ENCODE data around the gene ADCY6.
A peak's percentile ranks its signal among the peaks of the same experiment; 100 is the strongest.

Gene ADCY6

GRCh38 chr12:48782457-48783395, 6.2 kb downstream of the ADCY6 start:
- no peak for DNase-seq

- no peak for DNase-seq
These were observed 7.0 kb downstream of the ADCY6 start for GRCh38 chr12:48781750-48782456.

DNA sequence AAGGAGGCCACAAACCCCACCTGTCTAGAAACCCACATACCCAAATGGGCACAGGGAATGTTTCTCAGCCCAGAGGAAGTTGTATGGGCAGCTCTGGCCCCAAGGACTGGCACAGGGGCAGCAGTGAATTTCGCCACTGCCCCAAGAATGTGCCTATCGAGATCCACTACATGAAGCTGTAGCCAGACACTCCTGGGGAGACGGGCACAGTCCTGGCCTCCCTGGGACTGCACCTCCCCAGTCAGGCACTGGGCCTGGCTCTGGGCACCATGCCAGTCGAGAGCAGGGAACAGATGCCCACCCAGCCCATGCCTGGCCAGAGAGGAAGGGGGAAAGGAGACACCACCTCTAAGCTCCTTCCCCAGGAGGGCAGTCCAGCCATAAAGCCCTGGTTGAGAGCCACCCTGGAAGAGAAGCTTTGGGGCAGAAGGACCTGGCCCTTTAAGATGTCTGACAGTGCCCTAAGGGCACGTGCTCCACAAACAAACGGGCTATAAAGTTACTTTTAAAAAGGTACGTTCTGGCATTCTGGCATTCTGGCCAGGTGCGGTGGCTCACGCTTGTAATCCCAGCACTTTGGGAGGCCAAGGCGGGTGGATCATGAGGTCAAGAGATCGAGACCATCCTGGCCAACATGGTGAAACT, 8.4 kb downstream of the ADCY6 start:
- DNase-seq = no peak

DNA sequence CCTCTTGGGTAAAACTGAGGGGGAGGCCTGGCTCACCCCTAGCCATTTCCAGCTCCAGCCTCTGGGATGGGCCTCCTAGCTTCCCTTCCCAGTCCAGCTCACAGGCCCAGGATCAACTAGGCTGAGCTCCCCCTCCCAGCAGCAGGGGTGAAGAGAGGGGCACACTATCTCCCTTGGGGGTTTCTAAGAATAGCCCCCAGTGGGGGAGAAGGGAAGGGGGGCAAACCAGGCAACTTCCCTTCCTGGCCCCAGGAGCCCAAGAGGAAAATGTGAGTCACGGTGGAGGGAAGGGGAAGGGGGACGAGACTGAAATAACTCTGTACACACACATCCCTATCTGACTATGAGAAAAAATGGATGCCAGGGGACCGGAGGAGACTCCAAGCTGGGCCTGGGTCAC, 9.0 kb downstream of the ADCY6 start:
- no peak for DNase-seq

GRCh38 chr12:48777501-48778400, 11.1 kb downstream of the ADCY6 start:
- DNase-seq = no peak

DNA sequence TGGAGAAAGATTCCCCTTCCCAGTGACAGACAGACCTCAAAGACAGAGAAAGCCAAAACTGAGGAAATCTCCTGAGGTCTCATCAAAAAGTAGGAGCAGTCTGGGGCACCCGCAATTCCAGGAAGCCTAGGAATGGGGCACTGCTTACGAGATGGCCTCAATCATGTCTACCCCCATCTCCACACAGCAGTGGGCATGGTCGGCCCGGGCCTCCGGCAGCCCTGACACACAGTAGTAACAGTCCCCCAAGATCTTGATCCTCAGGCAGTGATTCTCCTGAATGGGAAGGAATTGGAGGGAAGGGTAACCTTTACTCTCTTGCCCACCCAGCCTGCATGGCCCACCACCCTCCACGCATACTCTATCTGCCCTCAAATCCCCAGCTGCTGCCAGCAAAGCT, 11.9 kb downstream of the ADCY6 start:
- DNase-seq = no peak

- DNase-seq = no peak
These were observed 12.8 kb downstream of the ADCY6 start for GRCh38 chr12:48775991-48776649.

DNA sequence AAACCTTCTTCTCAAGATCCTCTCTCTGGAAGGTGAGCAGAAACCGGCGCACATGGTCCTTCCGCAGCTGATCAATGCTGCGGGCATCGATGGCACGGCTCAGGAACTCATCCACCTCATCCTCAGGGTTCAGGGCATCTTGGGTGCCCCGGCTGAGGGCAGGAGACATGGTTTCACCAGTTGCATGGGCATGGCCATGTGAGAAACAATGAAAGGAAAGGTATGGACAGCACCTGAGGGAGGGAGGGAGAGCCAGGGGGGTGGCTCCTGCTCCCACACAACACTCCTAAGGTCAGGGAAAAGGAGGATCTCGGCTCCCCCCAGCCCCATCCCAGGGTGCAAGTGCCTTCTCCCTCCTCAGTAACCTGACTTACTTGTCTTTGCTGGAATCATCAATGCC, 13.6 kb downstream of the ADCY6 start:
- DNase-seq = no peak

- DNase-seq = no peak
These were observed 14.4 kb downstream of the ADCY6 start for GRCh38 chr12:48774516-48774915.

- DNase-seq = no peak
These were observed 15.2 kb downstream of the ADCY6 start for GRCh38 chr12:48773686-48774085.

GRCh38 chr12:48771588-48772112, 17.2 kb downstream of the ADCY6 start:
- DNase-seq = no peak

DNA sequence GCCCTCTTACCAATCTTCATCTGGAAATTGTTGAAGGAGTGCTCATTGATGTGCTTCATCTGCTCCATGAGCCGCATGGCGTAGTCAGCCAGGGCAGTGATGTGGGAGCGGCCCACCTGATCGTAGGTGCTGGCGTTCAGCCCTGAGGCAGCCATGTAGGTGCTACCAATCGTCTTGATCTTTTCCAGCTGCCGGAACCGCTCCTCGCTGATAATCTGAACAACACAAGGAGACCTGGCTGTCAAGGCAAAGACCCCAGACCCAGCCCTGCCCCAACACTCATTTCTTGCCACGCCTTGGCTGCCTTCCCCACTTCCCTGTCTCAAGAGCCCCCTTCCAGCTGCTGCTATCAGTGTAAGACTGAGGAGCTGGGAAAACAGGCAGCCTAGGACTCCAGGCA, 18.1 kb downstream of the ADCY6 start:
- DNase-seq = no peak

GRCh38 chr12:48768736-48769135, 20.2 kb downstream of the ADCY6 start:
- no peak for DNase-seq

- no peak for DNase-seq
These were observed 20.7 kb downstream of the ADCY6 start for GRCh38 chr12:48768147-48768546.

DNA sequence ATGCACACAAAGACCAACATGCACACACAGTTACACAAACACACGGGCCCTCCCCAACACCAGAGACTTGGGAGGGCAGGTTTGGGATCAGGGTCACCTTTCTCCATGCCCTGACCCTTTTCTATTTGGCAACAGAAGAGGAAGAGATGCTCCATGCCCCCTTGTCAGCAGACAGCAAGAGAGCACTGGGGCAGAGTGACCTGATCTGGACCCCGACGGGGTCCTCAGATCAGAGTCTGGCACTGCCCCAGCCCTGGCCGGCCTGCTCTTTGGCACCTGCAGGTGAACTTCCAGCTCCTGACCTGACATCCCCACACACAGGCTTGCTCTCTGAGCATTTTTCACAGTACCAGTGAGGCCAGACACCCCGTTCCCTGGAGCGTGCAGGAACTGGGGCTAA, 21.4 kb downstream of the ADCY6 start:
- no peak for DNase-seq

GRCh38 chr12:48767047-48767446, 21.8 kb downstream of the ADCY6 start:
- DNase-seq = no peak

GRCh38 chr12:48765753-48766162, 23.1 kb downstream of the ADCY6 start:
- peak; percentile 0 for DNase-seq

DNA sequence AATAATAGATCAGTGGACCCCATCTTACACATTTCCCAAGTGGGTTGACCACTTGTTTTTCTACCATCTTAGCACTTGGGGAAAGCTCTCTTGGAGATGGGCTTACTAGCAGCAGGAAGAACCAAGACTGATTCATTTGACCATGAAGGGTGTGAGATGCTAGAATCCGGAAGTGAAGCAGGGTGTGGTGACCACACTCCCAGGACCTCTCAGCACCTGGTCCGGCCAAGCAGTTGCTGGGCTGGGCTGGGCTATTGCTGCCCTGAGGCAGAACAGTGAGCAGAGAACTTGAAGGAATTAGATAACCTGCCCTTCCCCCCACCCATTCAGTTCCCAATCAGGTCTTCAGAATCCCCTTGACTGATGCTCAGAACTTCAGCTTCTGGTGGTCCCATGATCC, 24.4 kb downstream of the ADCY6 start:
- no peak for DNase-seq

DNA sequence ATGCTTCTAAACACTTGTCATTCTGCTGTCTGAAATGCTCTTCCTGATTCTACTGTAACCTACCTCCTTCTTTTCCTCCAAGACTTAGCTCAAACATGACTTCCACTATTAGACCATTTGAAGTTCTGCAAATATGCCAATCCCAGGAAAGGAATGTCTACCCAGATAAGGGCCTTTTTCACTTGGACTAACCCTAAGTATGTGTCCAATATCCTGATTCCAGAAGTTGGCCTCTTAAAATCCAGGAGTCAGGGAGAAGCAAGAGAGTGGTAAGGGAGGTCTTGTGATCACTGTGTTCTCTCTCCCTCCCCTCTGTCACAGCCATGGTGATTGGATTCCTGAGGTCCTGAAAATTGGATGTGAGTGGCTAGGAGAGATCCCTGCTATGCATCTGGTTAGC, 30.2 kb downstream of the ADCY6 start:
- no peak for DNase-seq

DNA sequence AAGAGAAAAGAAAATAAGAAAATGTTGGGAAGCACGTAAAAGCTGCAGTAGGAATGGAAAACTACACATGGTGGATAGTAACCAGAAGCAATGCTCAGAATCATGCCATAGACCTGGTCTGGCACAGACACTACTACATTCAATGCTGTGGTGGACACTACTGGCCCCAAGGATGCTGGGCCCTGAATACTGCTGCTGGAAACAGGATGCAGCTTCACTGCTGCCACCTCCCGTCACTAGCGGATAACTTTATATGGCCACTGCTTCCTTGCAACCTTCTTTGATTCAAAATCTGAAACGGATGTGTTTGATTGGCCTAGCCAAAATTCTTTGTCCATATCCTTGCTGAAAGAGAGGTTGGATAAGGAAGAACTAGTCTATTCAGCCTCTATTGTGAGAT, 30.7 kb downstream of the ADCY6 start:
- DNase-seq = no peak

DNA sequence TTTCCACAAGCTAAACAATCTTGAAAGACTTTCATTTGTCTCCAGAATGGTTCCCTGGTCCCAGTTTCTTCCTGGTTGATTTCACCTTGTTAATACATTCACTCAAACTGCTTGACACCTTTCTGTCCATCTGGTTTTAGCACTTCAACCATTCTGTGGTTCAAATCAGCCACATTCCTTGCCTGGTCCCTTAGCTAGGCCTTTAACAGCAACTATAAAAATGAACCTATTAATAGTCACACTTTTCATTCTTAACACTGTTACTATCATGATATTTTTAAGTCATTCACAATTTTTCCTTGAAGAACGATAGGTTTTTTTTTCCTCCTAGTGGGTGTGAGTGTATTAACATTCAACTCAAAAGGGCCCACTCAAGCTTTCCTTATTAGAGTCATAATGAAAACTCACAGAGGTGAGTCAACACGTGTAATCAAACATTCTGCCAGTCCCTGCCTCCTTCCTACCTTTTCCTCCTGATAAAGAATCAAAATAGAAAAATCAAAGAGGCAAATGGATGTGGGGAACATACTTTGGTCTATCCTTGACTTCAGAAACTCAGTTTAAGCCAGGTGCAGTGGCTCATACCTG, 38.0 kb downstream of the ADCY6 start:
- DNase-seq = peak; percentile 12
